Stimulated activated CD4-positive, alpha-beta T cell treated with anti-CD3 and anti-CD28 coated beads, Interleukin-12 subunit alpha, Interleukin-12 subunit beta, amount 100 ng/mL, for 4 hours (primary cell): ENCODE data around the gene ZNF669.
"Not testable (repeated sequence)": the region's sequence is repeated elsewhere in the genome, so short reads cannot be mapped to it uniquely, and the experiment has no call there.

Source experiments
- DNase-seq: peaks from one replicate; pipeline ENCODE4 v3.0.0-alpha.2; 2020

The ZNF669 gene

GRCh38 chr1:247103859-247104591 is at the start of gene ZNF669:
ZNF669 (minus strand) TSS chr1:247104356; CDS start chr1:247104199, 157 bp downstream.
- peak; percentile 90 for DNase-seq

DNA sequence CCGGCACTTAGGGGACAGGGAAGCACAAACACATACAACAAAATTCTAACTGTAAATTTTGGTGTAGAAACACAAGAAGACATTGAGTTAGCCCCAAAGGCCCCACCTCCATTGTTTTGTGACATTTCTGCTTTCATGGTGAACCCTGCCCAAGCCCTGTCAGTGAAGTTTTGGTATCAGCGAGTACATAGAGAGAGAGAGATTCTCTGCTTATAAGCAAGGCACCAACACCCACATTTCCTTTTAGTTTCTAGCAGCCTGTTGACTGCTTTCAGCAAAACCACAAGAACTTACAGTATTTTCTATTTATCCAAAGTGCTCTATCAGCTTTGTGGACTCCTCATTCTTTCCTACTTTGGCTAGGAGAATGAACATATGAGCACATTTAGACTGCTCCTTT is 43.6 kb upstream of the ZNF669 start:
- DNase-seq = no peak

GRCh38 chr1:247147120-247147519 is 43.0 kb upstream of the ZNF669 start:
- not testable (repeated sequence) for DNase-seq

DNA sequence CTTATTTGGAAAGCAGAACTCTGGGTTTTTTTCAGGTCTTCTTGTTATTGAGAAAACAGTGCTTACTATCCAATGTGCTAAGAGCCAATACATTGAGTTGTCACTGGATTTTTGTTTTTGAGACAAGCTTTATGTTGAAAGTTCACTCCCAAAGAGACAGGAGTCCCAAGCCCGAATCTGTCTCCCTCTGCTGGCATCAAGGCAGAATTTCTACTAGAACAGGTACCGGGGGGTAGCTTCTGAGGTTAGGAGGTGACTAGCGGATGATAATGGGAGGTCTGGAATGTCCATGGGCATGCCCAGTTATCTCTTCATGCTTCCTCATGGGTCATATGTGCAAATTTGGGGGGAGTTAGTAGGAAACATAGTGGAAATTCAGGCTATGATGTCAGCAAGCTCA is 42.5 kb upstream of the ZNF669 start:
- no peak for DNase-seq

DNA sequence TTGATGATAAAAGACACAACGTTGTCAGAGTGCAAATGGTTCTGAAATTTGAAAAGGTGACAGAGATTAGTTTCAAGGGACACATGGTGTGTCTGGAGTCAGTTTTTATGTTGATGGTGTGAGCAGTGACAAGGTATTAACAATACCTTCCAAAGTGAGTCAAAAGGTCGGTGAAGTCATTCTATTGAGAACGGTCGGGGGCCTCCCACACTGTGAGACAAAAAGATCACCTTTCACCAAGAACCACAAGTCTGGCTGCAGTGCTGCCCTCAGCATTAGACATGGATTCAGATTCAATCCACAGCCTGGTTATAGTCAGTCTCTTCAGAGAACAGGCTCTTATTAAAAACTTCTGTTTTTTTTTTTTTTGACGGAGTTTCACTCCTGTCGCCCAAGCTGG is 41.1 kb upstream of the ZNF669 start:
- no peak for DNase-seq

DNA sequence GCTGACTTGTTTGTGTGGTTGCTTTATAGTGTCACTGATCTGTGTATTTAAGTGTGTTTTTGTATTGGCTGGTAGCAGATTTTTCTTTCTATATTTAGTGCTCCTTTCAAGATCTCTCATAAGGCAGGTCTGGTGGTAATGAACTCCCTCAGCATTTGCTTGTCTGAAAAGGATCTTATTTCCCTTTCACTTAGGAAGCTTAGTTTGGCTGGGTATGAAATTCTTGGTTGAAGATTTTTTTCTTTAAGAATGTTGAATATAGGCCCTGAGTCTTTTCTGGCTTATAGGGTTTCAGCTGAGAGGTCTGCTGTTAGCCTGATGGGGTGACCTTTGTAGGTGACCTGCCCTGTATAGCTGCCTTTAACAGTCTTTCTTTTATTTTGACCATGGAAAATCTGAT is 35.4 kb upstream of the ZNF669 start:
- not testable (repeated sequence) for DNase-seq

DNA sequence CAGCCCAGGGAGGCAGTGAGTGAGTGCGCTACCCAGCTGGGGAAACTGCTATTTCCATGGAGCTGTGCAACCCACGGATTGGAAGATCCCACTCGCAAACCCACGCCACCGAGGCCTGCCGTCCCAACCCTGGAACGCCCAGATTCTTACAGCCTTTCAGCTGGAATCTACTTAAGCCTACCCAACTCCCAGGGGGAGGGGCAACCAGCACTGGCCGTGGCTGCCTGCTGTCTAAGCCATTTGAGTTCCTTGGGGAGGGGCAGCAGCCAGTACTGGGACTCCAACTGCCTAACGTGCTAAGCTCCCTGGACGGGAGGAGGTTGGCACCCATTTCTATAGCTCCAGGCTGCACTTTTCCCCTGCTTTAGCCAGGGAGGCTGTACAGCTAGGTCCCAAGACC is 27.1 kb upstream of the ZNF669 start:
- DNase-seq = no peak

DNA sequence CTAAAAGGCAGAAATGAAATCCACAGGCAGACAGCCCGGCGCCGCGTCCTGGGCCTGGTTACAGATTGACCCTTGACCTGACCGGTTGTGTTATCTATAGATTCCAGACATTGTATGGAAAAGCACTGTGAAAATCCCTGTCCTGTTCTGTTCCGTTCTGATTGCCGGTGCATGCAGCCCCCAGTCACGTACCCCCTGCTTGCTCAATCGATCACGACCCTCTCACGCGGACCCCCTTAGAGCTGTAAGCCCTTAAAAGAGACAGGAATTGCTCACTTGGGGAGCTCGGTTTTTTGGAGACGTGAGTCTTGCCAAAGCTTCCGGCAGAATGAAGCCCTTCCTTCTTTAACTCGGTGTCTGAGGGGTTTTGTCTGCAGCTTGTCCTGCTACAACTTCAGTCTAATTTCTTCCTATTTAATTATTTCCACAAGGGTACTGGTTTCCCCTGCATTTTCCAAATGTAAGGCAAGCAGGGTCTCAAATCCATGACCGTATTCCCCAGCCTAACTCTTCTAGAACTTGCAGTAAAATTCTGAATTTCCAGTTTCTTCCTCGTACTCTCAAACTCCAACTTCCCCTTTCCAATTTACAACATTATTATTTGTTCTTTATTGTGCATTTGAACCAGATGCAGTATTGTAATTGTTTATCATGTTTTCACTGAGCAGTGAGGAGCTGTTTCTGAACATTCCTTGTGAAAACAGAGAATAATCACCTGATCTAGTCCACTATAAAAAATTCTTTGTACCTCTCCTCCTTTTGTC is 23.5 kb upstream of the ZNF669 start:
- not testable (repeated sequence) for DNase-seq

DNA sequence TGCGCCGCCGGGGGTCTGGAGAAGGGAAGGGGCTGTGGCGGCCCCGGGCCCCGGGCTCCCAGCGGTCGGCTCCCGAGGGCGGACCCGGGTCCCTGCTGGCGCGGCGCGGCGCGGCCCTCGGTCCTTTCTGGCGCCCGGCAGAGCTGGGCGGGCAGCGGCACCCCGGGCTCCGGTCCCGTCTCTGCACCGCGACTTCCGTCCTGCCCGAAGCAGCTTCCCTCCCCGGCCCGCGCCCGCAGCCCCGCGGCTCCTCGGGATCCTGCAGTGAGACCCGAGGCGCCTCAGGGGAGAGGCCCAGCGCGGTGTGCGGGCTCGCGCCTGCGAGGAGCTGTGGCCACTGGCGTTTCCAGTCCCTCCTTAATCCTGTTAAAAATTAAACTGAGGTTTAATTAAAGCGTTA is 22.4 kb upstream of the ZNF669 start:
- DNase-seq = not testable (repeated sequence)

- DNase-seq = not testable (repeated sequence)
Measured at GRCh38 chr1:247126166-247126565, 22.0 kb upstream of the ZNF669 start.

- DNase-seq = no peak
Measured at GRCh38 chr1:247121382-247121781, 17.2 kb upstream of the ZNF669 start.

DNA sequence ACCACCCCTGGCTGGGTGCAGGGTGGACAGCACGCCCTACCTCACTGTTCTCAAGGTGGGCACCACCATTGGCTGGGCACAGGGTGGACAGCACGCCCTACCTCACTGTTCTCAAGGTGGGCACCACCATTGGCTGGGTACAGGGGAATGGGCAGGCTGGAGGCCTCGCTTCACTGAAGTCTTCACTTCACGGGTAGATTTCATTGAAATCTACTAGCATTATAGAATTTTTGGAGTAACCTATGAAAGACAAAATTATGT is 16.2 kb upstream of the ZNF669 start:
- DNase-seq = not testable (repeated sequence)

DNA sequence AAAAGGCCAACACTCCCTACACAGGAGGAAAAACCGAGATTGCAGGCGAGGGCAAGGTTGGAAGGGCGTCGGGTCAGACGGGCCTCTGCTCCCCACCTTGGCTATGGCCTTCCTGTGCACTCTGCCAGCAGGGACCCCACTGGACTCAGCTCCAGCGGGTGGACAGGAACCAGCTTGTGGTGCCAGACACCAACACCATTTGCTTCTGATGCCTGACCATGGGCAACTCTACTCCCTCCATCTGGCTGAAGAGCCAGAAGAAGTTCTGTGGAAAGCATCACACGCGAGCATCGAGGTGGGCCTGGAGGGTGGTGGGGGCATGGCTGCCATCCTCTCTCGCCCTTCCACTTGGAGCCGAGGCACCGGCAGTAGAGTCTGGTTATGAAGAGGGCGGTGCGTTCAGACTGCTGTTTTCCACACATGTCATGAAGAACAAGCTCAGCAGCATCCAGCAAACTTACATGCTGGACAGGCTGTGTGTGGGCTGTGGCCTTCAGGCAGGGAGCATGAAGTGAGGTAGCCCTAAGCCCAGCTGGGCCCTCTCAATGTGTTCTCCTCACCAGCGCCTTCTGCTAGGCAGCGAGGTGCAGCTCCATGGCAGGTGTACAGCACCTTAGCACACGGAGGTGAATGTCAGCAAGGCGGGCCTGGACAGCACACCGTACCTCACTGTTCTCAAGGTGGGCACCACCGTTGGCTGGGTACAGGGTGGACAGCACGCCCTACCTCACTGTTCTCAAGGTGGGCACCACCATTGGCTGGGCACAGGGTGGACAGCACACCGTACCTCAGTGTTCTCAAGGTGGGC is 15.6 kb upstream of the ZNF669 start:
- DNase-seq = no peak

GRCh38 chr1:247118946-247119446 is 14.8 kb upstream of the ZNF669 start:
- peak; percentile 18 for DNase-seq

GRCh38 chr1:247115545-247115944 is 11.4 kb upstream of the ZNF669 start:
- no peak for DNase-seq

DNA sequence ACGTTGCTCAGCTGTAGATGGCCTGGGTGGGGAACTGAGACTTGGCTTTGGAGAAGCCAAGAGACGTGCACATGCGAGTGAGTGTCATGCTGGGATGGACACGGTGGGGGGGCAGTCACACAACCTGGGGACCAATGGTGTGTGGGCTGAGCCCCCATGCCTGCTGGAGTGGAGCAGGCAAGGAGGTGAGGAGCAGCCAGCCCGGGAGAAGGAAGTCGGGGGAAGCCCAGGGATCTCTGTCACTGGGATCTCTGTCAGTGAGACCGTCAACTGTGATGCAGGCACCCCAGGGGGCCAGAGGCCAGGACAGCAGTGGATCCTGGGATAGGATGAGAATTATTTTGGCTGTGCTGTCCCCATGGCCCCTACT is 11.0 kb upstream of the ZNF669 start:
- DNase-seq = no peak

GRCh38 chr1:247114351-247115140 is 10.4 kb upstream of the ZNF669 start:
- no peak for DNase-seq

DNA sequence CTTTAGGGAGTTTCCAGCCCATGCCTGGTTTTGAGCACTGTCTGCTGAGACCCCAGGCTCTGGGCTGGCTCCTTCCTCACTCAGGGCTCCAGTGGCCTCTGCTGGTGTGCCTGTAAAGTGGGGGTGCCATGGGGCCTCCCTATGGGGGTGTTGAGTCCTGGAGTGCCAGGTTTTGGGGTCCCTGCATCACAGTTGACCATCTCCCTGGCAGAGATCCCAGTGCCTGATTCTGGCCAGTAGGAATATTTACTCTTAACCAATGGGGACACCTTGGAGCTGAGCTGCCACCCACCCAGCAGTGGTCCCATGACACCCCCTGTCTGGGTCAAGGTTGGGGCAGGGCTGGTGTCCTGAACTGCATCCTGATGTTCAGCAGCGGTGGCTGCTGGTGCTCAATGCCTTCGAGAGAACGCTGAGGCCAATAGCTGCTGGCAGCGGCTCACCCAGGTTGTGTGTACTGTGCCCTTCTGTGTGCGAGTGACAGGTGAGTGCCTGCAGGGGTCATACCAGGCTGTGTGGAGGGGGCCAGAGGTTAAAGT is 9.6 kb upstream of the ZNF669 start:
- DNase-seq = no peak

DNA sequence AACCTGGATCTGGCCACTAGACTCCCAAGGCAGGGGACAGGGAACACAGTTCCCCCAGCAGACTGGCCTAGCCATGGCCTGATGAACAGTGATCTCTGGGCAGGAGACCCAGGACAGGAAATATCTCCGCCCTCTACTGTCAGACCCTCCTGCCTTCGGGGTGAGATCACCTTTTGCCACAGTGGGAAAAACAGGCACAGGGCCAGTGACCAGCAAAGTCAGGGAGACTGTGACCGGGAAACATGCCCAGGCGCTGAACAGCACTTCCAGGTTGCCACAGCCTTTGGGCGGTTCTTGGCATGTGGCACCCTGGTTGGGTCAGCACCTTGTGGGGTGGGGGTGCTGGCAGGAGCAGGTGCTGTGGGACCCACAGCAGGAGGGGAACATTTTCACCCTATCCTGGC is 8.9 kb upstream of the ZNF669 start:
- no peak for DNase-seq

DNA sequence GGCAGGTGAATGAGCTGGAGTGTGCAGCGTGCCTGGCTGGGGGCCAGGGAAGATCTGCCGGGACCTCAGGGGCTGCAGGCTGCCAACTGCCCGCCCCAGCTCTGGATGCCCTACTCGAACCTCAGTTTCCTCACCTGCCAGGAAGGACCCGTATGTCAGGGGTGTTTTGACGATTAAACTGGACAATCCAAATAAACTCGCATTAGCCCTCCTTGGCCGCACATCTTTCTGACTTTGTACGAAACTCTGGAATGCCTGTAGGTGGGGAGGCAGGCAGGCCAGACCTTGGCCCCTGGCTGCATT is 8.3 kb upstream of the ZNF669 start:
- no peak for DNase-seq

- no peak for DNase-seq
Measured at GRCh38 chr1:247111700-247112478, 7.7 kb upstream of the ZNF669 start.

- DNase-seq = no peak
Measured at GRCh38 chr1:247111259-247111699, 7.1 kb upstream of the ZNF669 start.
